ENCODE measurements around the gene ABCA4.

DNA sequence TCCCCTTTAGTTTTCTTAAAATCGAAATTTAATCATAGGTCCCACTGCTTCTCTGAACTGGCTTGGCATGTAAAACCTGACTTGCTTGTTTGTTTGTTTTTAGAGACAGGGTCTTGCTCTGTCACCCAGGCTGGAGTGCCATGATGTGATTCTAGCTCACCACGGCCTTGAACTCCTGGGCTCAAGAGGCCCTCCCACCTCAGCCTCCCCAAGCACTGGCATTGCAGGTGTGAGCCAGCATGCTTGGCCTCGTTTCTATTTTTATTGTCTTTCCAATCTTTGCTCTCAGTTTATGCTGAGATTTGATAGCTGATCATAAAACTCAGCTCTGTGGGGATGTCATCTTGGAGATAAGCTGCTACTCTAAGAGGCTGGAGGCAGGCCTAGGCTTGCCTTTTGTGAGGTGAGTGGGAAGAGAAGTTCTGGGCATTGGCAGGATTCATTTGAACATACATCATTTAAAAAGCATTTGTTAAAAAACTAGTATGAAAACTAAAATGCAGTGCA is 160.3 kb downstream of the ABCA4 start:
- TF ChIP-seq, protein P1, sequence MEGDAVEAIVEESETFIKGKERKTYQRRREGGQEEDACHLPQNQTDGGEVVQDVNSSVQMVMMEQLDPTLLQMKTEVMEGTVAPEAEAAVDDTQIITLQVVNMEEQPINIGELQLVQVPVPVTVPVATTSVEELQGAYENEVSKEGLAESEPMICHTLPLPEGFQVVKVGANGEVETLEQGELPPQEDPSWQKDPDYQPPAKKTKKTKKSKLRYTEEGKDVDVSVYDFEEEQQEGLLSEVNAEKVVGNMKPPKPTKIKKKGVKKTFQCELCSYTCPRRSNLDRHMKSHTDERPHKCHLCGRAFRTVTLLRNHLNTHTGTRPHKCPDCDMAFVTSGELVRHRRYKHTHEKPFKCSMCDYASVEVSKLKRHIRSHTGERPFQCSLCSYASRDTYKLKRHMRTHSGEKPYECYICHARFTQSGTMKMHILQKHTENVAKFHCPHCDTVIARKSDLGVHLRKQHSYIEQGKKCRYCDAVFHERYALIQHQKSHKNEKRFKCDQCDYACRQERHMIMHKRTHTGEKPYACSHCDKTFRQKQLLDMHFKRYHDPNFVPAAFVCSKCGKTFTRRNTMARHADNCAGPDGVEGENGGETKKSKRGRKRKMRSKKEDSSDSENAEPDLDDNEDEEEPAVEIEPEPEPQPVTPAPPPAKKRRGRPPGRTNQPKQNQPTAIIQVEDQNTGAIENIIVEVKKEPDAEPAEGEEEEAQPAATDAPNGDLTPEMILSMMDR (IDR thresholded peaks at IDR 0.05), result no peak
- no peak for TF ChIP-seq POLR2A (IDR thresholded peaks at IDR 0.05)
